ENCODE data around the gene TRA2B.
A peak's percentile ranks its signal among the peaks of the same experiment; 100 is the strongest.

TRA2B gene

DNA sequence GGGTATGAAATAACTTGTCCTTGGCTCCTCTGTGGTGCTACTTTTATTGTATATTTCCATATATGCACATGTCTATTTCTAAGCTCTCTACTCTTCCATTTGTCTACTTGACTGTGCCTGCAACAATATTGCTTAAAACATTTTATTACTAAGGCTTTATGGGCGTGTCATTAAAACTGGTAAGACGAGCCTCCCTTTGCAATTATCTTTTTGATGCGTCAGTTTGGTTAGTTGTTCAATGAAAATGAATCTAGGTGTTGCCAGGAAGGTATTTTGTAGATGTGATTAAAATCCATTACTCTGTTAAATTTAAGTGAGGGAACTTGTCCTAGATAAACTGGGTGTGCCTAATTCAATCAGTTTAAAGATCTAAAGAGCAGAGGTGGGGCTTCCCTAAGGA is 12.9 kb upstream of the TRA2B start:
- DNase-seq (ENCODE audit: low read depth), result no peak

DNA sequence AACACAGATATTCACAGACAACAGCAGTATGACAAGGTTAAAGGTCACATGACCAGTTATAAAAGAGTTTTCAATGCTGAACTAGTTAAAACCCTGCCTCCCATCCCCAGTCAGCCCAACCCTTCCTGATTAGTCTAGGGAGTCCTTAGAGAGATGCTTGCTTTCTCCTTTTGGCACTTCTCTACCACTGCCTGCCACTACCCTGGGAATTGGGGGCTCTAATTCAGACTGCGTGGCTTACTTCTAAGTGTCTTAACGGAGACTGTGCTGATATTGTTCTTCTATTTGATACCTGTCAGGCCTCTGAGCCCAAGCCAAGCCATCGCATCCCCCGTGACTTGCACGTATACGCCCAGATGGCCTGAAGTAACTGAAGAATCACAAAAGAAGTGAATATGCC is 11.7 kb upstream of the TRA2B start:
- DNase-seq (ENCODE audit: low read depth), result no peak

DNA sequence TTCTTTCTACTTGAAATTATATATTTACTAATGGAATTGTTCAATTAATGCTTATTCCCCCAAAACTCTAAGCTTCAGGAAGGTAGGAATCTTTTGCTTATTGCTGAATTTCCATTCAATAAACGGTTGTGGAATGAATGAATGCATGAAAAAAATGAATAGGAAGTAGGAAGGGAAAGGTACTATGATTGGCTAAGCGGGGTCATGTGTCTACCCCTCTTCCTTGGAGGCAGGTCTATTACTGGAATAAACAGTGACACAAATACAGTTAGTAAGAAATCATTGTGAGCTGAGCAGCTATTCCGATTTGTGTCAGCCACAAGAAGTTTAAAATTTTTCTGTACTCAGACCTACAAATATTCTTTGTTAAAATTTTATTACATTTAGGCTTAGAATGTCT is 10.5 kb upstream of the TRA2B start:
- no peak for DNase-seq (ENCODE audit: low read depth)

DNA sequence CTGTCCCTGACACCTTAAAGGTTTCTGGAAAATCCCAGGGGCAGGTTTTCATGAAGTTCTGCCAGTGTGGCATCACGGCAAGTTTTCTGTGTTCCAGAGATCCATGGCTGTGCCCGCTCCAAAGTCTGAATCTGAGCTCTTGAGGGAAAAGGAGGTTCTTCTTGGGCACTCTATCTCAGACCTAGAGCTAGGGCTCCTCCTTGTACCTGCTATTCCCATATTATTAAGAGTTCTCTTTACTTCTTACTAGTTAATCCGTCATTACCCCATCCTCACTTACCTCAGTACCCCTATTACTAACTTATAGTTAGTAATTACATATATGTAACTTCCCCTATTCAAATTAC is 5.9 kb upstream of the TRA2B start:
- no peak for DNase-seq (ENCODE audit: low read depth)

DNA sequence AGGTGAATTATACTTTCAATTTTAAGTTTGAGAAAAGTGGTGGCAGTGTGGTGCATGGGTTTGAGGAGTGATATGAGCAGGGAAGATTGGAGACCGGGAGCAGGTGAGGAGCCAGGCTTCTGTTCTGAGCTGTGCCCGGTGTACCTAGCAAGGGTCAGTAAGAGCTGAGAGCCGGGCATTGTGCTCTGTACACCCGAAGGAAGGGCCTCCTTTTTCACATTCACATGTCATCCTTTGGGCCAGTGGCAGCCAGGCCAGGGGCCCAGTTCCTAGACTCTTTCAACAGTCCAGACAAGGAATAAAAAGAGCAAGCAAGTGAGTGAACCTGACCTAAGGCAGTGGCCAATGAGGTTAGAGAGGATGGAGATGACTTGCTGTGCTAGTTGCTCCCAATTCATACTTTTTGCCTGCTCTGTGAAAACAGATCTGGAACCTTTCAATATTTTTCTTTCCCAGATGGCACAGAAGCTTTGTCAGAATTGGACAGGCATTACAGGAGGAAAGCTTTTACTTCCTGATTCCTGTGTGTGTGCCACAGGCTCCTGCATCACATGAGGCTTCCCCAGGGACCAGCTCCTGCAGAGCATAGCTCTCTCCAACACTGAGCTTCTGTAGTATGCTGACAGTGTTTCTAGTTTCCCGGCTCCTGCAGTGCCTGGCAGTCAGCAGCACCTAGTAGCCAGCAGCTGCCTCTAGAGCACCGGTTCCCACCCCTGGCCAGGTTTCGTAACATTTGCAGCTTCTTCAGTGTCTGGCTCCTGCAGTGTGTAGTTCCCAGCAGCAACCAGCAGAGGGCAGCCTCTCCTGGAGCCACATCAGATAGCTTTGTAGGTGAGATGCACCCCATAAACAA is 5.3 kb upstream of the TRA2B start:
- peak; percentile 60 for DNase-seq (ENCODE audit: low read depth)

DNA sequence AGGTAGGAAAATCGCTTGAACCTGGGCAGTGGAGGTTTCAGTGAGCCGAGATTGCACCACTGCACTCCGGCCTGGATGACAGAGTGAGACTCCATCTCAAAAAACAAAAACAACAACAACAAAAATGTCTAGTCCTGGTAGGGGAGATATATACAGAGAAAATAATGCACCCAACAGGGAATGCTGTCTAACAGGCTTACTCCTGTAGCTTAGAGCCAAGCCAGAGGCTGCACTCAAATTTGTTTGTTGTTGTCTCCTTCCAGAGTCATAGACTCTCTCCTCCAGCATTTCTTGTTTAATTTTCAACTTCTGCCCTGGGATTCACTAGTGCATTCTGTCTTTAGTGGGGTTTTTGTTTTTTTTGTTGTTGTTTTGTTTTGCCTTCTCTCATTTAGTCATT is 4.6 kb upstream of the TRA2B start:
- DNase-seq (ENCODE audit: low read depth), result no peak

DNA sequence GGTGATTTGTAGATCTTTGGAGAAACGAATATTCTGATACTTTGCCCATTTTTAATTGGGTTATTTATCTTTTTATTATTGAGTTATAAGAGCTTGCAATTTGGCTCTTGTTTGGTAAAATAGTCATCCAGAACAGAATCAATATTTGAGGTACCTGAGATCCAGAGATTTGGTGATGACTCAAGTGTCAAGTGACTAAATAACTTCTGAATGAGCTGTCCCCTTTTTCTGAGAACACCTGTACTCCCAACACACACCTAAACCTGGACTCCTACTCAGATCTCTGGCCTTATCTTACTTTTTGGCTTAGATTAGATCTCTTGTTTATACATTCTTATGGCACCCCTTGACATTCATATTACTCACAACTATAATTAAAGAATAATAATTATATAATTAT is 3.1 kb upstream of the TRA2B start:
- no peak for DNase-seq (ENCODE audit: low read depth)

DNA sequence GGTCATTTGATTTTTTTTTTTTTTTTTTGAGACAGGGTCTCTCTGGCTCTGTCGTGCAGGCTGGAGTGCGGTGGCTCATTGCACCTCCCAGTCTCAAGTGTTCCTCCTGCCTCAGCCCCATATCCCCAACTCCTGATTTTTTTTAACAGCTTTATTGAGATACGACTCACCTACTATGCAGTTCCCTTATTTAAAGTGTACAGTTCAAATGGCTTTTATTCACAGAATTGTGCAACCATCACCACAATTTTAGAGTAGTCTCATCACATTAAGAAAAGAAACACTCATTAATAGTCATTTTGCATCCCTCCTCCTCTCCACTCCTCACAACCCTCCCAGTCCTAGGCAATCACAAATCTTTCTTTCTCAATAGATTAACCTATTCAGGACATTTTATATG is 1.9 kb upstream of the TRA2B start:
- no peak for DNase-seq (ENCODE audit: low read depth)

DNA sequence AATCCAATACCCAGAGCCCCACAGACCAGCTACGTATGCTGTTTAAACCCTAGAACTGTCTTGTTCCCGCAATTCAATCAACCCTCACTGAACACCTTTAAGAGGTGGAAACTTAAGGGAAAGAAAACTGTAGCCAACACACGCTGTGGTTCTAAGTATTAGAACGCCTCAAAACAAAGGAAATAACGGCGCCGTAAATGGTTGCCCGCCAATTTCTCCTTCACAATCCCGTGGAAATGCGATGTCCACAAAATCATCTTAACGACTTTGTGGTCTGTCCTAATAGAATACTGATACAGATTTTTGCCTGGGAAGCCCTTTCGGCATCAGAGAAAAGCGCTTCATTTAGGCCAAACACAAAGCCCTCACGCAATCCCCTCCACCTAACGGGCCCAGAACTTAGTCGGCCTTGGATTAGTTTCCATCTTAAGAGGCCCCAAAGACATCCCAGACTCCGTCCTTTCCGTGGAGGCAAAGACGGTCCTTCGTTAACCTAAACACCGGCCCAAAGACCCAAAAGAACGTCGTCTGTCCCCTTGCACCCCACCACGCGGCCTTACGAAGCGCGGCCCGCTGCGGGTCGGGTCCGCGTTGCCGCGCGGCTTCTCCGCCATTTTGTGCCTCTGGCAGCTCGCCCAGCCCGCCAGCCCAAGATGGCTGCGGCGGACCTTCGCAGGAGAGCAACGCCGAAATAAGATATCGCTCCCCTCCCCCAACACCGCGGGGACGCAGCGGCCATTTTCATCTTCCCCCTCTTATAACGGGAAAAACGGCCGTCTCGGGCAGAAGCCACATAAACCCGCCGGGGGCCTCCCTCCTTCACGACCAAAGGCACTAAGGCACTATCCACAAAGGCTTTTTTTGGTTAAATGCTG is 763 bp downstream of the TRA2B start:
- peak; percentile 70 for DNase-seq (ENCODE audit: low read depth)

DNA sequence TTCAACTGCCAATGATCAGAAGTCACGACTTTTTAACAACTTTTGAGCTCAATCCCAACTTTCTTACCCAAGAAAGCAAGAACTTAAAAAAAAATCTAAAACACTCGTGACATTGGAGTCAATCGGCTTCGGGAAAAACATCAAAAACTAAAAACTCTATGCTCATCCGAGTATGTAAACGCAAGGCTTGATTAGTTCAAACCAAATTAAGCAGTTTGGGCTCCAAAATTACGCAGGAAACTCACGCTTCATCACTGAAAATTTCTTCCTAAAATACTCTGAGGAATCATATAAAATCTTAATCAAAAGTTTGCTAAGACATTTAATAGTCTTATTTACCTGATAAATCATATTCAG is 1.6 kb downstream of the TRA2B start:
- DNase-seq (ENCODE audit: low read depth), result no peak

DNA sequence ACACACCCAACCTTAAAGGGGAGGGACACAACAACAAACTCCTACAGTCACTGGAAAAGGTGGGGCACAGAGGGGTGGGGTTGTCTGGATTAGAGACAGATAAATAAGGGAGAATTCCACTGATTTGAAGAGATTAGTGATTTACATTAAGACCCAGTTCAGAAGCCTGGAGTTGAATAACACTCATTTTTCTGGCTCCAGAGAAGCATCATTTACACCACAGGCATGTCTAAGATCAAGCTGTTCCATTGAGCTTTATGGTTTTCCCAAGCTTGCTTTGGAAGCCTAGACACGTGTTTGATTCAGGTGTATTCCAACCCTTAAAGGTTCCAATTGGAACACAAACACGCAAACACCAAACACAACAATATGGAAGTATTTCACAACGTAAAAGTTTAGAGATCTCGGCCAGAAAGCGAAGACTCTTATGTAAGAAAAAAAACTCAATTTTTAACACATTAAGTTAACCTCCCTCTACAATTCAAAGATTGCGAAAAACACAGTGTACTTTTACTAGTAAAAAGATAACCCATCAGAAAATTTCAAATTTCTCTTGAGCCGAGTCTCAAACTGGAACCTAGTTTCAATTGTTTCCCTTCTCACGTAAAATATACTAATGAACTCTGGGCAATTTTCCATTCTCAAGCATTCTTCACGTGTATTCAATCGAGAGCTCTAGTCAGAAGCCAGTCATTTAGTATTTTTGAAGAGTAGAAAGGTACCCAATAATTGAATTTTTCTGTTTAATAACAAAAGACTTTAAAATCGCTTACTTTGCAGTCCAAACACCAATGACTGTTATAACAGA is 2.1 kb downstream of the TRA2B start:
- no peak for DNase-seq (ENCODE audit: low read depth)

DNA sequence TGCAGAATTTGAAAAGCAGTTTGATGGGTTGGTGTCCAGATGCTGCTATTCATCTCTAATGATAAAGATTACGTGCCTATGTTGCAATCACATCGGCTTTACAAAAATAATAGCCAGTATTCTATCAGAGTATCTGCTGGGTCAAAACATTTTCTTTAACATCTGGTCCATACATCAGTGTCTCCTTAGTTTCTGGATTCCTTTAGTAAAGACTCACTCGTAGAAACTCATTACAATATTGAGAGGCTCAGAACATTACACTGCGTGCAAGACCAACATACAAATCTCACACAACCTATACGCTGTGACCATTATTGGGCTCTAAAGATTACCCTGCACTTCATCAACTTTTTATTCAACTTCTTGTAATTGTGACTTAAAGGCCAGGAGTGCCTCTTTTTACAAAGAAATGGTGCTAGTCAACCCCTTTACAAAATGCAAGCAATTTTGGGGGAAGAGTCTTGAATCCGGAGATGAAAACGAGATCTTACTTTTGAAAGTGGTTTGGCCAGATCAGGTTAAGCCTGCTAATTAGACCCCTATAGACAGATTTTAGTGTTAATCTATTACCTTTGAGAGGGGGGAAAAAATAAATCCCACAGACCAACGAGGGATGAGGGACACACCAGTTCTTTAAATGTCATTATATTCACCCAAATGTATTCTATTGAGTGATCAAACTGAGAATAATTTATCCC is 2.9 kb downstream of the TRA2B start:
- no peak for DNase-seq (ENCODE audit: low read depth)

DNA sequence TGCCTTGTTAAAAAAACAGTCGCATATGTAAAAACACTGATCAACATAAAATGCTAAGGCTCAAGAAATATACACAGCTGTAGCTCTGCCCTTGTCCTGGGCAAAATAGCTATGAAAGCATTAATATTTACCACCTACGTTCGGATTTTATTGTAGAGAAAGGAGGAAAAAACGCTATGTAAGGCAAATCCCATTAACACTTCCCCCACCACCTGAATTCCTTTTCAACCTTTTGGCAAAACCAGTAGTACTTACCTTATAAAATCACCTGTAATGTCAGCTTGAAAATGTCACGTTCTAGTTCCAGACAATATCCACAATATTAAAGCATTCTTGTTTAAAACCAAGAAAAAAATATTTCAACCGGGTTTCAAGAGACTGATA is 3.6 kb downstream of the TRA2B start:
- no peak for DNase-seq (ENCODE audit: low read depth)

DNA sequence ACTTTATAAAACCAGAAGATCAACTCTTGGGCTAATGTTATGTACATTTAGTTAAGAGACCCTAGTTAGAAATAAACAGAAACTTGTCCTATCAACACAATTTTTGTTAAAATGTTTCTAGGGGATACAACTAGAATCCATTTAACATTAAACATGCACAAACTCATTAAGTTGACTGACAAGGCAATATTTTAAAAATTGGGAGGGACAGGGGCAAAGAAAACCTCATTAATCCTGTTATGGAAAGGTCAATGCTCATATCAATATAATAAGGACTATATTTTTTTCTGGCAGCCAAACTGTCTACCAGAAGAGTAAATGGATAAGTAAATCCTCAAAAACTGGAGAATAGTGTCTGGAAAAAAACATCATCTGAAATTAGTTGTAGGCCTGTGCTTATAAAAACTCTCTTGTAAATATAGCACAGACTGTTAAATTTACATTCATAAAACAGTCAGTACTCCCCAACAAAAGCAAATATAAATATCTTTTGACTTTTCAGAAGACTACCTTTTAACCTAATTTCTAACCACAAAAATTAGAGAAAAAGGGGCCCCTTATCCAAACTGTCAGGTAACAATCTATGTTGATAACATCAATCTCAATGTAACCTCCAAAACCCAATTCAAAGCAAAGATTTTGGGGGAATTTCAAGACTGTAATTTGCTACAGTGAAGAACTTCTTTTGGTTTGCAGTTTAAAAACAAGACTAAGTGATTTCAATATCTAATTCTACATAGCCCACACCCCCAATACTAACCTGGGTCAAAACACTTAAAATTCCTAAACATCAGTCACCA is 4.2 kb downstream of the TRA2B start:
- DNase-seq (ENCODE audit: low read depth), result no peak

DNA sequence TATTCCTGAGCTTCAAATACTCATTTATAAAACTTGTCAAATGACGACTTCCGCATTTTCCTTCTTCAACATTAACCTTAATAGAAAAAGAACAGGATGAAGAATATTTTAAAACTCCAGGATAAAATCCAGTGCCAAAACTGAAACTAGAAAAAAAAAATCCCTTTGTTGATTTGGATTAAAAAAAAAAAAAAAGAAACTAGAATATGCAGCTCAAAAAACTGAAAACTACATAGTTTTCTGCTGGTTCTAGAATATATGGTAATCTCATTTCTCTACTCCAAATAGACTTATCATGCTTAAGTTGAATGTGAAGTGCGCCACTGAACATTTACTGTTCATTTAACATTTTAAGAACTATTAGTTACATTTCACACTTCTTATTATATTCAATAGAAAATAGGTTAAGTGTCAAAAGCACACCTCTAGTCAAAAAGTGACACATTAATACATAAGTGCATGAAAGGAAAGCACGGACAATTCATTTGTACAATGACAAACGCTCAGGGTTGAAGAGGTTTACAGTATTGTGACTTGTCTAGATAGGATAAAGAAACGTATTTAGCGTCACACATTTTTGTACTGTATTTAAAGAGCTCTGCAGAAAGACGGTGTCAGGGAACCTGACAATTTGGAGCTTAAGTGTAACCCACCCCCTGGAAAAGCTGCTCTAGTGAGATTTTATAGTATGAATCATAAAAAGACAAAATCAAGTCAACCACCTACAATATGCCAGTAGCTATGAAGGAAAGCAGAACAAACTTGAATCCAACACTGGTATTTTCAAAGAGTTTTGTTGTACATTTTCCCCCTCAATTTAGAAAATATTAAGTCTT is 5.8 kb downstream of the TRA2B start:
- DNase-seq (ENCODE audit: low read depth), result no peak

DNA sequence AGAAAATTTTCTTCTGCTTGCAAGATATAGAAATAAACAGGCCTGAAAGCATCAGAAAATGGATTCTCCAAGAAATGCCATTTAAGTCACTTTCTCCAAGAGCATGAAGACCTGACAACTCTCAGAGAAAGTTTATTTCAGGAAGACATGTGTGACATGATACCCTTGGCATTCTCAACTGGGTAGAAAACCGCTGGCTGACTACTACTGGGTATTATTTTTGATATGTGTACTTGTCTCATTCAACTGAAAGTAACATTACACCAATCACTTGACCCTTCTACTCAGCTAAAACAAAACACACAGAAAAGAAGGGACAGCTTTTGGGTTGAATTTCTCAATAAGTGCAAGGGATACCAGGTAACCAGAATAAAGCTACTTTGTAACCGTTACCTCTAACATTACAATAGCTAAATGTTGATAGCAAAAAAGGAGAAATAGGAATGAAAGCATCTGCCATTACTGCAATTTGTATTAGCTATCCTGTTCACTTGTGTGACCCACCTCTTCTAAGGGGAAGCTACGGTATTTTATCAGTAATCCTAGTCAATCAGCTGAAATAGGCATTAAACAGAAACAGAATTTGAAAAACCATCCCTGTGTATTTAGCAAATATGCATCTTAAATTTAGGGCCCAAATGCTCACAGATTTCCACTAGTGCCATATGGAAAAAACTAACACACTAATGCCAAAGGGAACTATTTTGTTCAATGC is 7.3 kb downstream of the TRA2B start:
- DNase-seq (ENCODE audit: low read depth), result no peak

DNA sequence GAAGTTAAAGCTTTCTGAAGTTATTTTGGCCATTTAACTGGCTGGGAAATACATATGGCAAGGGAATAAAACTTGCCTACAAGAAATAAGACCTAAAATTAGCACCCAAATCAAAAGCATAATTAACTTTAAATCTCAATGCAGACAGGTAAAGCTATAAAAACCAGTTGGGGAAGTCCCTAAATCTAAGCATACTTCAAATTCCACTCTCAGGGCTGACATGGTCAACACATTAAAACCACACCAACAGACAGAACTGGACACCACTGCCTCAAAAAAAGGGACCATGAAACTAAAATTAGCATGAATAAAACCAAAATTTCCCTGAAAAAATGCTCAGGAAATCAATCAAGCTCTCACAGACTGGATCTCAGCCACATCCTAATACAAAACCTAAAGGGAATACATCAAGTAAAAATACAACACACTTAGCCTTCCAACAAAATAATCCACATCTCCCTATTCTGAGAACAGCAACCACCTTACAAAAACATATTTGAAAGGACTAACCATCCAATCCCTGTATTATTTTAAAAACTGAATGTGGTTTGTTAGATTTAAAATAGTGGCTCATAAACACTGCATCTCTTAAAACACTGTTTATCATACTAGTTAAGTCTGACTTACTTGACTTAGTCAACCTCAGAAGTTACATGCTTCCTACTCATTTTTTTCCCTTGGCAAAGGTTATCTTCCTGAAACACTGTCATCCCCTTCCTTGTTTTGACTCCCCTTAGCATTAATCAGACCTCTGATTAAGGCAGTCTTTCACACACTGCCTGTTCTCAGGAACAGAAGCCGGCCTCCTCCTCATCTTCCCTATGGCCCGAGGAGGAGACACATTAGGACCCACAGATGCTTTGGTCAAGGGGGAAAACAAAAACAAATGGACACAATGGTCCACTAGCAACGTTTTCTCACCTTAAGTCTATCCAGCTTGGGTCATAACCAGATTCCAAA is 8.3 kb downstream of the TRA2B start:
- no peak for DNase-seq (ENCODE audit: low read depth)

DNA sequence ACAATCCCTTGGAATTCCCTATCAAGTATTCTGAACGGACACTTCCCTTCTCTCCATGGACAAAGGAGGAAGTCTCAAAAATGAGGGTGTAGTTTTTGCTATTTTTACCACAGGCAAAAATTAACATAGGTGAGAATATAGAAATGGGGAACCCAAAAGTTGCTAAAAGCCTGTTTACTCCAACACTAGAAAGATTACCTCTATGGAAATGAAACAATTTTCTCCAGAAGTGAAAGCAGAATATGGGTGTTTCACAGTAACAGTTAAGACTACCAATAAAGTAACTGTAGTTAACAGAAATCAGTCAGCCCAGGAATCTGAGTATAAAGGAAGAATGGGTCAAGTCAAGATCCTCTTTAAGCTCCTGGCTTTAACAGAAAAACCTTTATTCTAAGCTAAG is 9.3 kb downstream of the TRA2B start:
- DNase-seq (ENCODE audit: low read depth), result no peak
